GM18498 (cell line): Measurements from ENCODE around the gene NCCRP1.
"Not testable (repeated sequence)": the region's sequence is repeated elsewhere in the genome, so short reads cannot be mapped to it uniquely, and the experiment has no call there.

ENCODE experiments used
- ATAC-seq: cut with Tn5 transposase; IDR thresholded peaks from one replicate; pipeline ENCODE4 v1.9.1; 2021; ENCODE audit warnings: mild to moderate bottlenecking, moderate library complexity; ENCODE audit not compliant: unreplicated experiment

Gene NCCRP1

GRCh38 chr19:39205449-39205764 is 8.6 kb downstream of the NCCRP1 start:
- no peak for ATAC-seq

- ATAC-seq, result no peak
These were observed 9.4 kb downstream of the NCCRP1 start for GRCh38 chr19:39206122-39206521.

- ATAC-seq, result no peak
These were observed 10.6 kb downstream of the NCCRP1 start for GRCh38 chr19:39207293-39207836.

GRCh38 chr19:39208175-39208795 is 11.5 kb downstream of the NCCRP1 start:
- ATAC-seq, result no peak

GRCh38 chr19:39209196-39209595 is 12.4 kb downstream of the NCCRP1 start:
- ATAC-seq, result no peak

- ATAC-seq, result no peak
These were observed 15.1 kb downstream of the NCCRP1 start for GRCh38 chr19:39211731-39212374.

GRCh38 chr19:39212375-39212742 is 15.6 kb downstream of the NCCRP1 start:
- no peak for ATAC-seq

- ATAC-seq, result not testable (repeated sequence)
These were observed 18.6 kb downstream of the NCCRP1 start for GRCh38 chr19:39215323-39215722.

- ATAC-seq, result no peak
These were observed 20.3 kb downstream of the NCCRP1 start for GRCh38 chr19:39217094-39217493.

- no peak for ATAC-seq
These were observed 21.7 kb downstream of the NCCRP1 start for GRCh38 chr19:39218230-39219007.

- not testable (repeated sequence) for ATAC-seq
These were observed 22.3 kb downstream of the NCCRP1 start for GRCh38 chr19:39219108-39219507.

GRCh38 chr19:39223703-39224279 is 27.0 kb downstream of the NCCRP1 start:
- no peak for ATAC-seq

GRCh38 chr19:39224910-39225309 is 28.1 kb downstream of the NCCRP1 start:
- no peak for ATAC-seq

- ATAC-seq, result no peak
These were observed 33.5 kb downstream of the NCCRP1 start for GRCh38 chr19:39230096-39230764.

- ATAC-seq, result no peak
These were observed 35.9 kb downstream of the NCCRP1 start for GRCh38 chr19:39232708-39233107.

- ATAC-seq, result no peak
These were observed 39.8 kb downstream of the NCCRP1 start for GRCh38 chr19:39236527-39236926.

- ATAC-seq, result peak; percentile 63
These were observed 40.7 kb downstream of the NCCRP1 start for GRCh38 chr19:39237200-39238184.

GRCh38 chr19:39238209-39238608 is 41.4 kb downstream of the NCCRP1 start:
- no peak for ATAC-seq

- ATAC-seq, result no peak
These were observed 42.2 kb downstream of the NCCRP1 start for GRCh38 chr19:39238944-39239343.

GRCh38 chr19:39240421-39240820 is 43.7 kb downstream of the NCCRP1 start:
- no peak for ATAC-seq
